ENCODE measurements around the gene KRTAP9-9. TPM values are rescaled to one million over a fixed set of nuclear protein-coding genes. Genes with fewer than 3 reads are reported as not detected.

KRTAP9-9 gene
- total RNA-seq, 1 experiment from 2014 or later = not detected

Other genes with a start within 250 kb of the KRTAP9-9 start
- gene KRTAP3-1, start 246.3 kb upstream of the KRTAP9-9 start, total RNA-seq (2014; rRNA removed; shearing (Covaris generic)) = not detected in 2 replicates
- not detected in 2 replicates for gene KRTAP1-5, start 228.2 kb upstream of the KRTAP9-9 start, total RNA-seq (2014; rRNA removed; shearing (Covaris generic))
- gene KRTAP1-4, start 225.2 kb upstream of the KRTAP9-9 start, total RNA-seq (2014; rRNA removed; shearing (Covaris generic)) = not detected in 2 replicates
- gene KRTAP1-3, start 220.5 kb upstream of the KRTAP9-9 start, total RNA-seq (2014; rRNA removed; shearing (Covaris generic)) = not detected in 2 replicates
- 1.5 TPM in 1 of 2 replicates, not detected in the other for gene KRTAP1-1, start 213.9 kb upstream of the KRTAP9-9 start, total RNA-seq (2014; rRNA removed; shearing (Covaris generic))
- gene KRTAP2-1, start 208.1 kb upstream of the KRTAP9-9 start, total RNA-seq (2014; rRNA removed; shearing (Covaris generic)) = not detected in 2 replicates
- gene KRTAP2-2, start 200.2 kb upstream of the KRTAP9-9 start, total RNA-seq (2014; rRNA removed; shearing (Covaris generic)) = not detected in 2 replicates
- not detected in 2 replicates for gene KRTAP2-3, start 195.3 kb upstream of the KRTAP9-9 start, total RNA-seq (2014; rRNA removed; shearing (Covaris generic))
- gene KRTAP2-4, start 189.5 kb upstream of the KRTAP9-9 start, total RNA-seq (2014; rRNA removed; shearing (Covaris generic)) = not detected in 2 replicates
- not detected in 2 replicates for gene KRTAP4-7, start 171.2 kb upstream of the KRTAP9-9 start, total RNA-seq (2014; rRNA removed; shearing (Covaris generic))
- gene KRTAP4-8, start 157.2 kb upstream of the KRTAP9-9 start, total RNA-seq (2014; rRNA removed; shearing (Covaris generic)) = not detected in 2 replicates
- not detected in 2 replicates for gene KRTAP4-16, start 153.2 kb upstream of the KRTAP9-9 start, total RNA-seq (2014; rRNA removed; shearing (Covaris generic))
- gene KRTAP4-9, start 150.0 kb upstream of the KRTAP9-9 start, total RNA-seq (2014; rRNA removed; shearing (Covaris generic)) = not detected in 2 replicates
- gene KRTAP4-11, start 137.0 kb upstream of the KRTAP9-9 start, total RNA-seq (2014; rRNA removed; shearing (Covaris generic)) = not detected in 2 replicates
- gene KRTAP4-12, start 131.2 kb upstream of the KRTAP9-9 start, total RNA-seq (2014; rRNA removed; shearing (Covaris generic)) = not detected in 2 replicates
- not detected in 2 replicates for gene KRTAP4-6, start 114.8 kb upstream of the KRTAP9-9 start, total RNA-seq (2014; rRNA removed; shearing (Covaris generic))
- gene KRTAP4-5, start 105.6 kb upstream of the KRTAP9-9 start, total RNA-seq (2014; rRNA removed; shearing (Covaris generic)) = not detected in 2 replicates
- gene KRTAP4-4, start 94.6 kb upstream of the KRTAP9-9 start, total RNA-seq (2014; rRNA removed; shearing (Covaris generic)) = not detected in 2 replicates
- gene KRTAP4-3, start 87.2 kb upstream of the KRTAP9-9 start, total RNA-seq (2014; rRNA removed; shearing (Covaris generic)) = not detected in 2 replicates
- not detected in 2 replicates for gene KRTAP4-2, start 77.2 kb upstream of the KRTAP9-9 start, total RNA-seq (2014; rRNA removed; shearing (Covaris generic))
- gene KRTAP4-1, start 70.5 kb upstream of the KRTAP9-9 start, total RNA-seq (2014; rRNA removed; shearing (Covaris generic)) = not detected in 2 replicates
- not detected in 2 replicates for gene KRTAP9-1, start 65.5 kb upstream of the KRTAP9-9 start, total RNA-seq (2014; rRNA removed; shearing (Covaris generic))
- not detected in 2 replicates for gene KRTAP9-2, start 28.7 kb upstream of the KRTAP9-9 start, total RNA-seq (2014; rRNA removed; shearing (Covaris generic))
- gene KRTAP9-3, start 22.9 kb upstream of the KRTAP9-9 start, total RNA-seq (2014; rRNA removed; shearing (Covaris generic)) = not detected in 2 replicates
- not detected in 2 replicates for gene KRTAP9-8, start 17.4 kb upstream of the KRTAP9-9 start, total RNA-seq (2014; rRNA removed; shearing (Covaris generic))
- not detected in 2 replicates for gene KRTAP9-4, start 5.7 kb upstream of the KRTAP9-9 start, total RNA-seq (2014; rRNA removed; shearing (Covaris generic))
- not detected in 2 replicates for gene KRTAP9-6, start 10.0 kb downstream of the KRTAP9-9 start, total RNA-seq (2014; rRNA removed; shearing (Covaris generic))
- gene KRTAP9-7, start 20.3 kb downstream of the KRTAP9-9 start, total RNA-seq (2014; rRNA removed; shearing (Covaris generic)) = not detected in 2 replicates
- gene KRTAP29-1, start 47.5 kb downstream of the KRTAP9-9 start, total RNA-seq (2014; rRNA removed; shearing (Covaris generic)) = not detected in 2 replicates
- gene KRTAP16-1, start 53.9 kb downstream of the KRTAP9-9 start, total RNA-seq (2014; rRNA removed; shearing (Covaris generic)) = not detected in 2 replicates
- gene KRTAP17-1, start 60.3 kb downstream of the KRTAP9-9 start, total RNA-seq (2014; rRNA removed; shearing (Covaris generic)) = not detected in 2 replicates
- not detected in 2 replicates for gene KRT33A, start 95.4 kb downstream of the KRTAP9-9 start, total RNA-seq (2014; rRNA removed; shearing (Covaris generic))
- not detected in 2 replicates for gene KRT33B, start 114.4 kb downstream of the KRTAP9-9 start, total RNA-seq (2014; rRNA removed; shearing (Covaris generic))
- 0.46 and 1.4 TPM in 2 replicates for gene KRT34, start 126.9 kb downstream of the KRTAP9-9 start, total RNA-seq (2014; rRNA removed; shearing (Covaris generic))
- gene KRT31, start 142.2 kb downstream of the KRTAP9-9 start, total RNA-seq (2014; rRNA removed; shearing (Covaris generic)) = not detected in 2 replicates
- gene KRT37, start 169.2 kb downstream of the KRTAP9-9 start, total RNA-seq (2014; rRNA removed; shearing (Covaris generic)) = not detected in 2 replicates
- gene KRT38, start 185.6 kb downstream of the KRTAP9-9 start, total RNA-seq (2014; rRNA removed; shearing (Covaris generic)) = not detected in 2 replicates
- 0.06 TPM in 2 replicates for gene KRT32, start 212.0 kb downstream of the KRTAP9-9 start, total RNA-seq (2014; rRNA removed; shearing (Covaris generic))
- gene KRT35, start 225.8 kb downstream of the KRTAP9-9 start, total RNA-seq (2014; rRNA removed; shearing (Covaris generic)) = not detected in 2 replicates
- not detected in 2 replicates for gene KRT36, start 234.5 kb downstream of the KRTAP9-9 start, total RNA-seq (2014; rRNA removed; shearing (Covaris generic))

Measured in Daoy (cell line).